B cell (primary cell): Measurements from ENCODE around the gene USP48. TPM values are rescaled to one million over a fixed set of nuclear protein-coding genes. Genes with fewer than 3 reads are reported as not detected.
"Not testable (repeated sequence)": the region's sequence is repeated elsewhere in the genome, so short reads cannot be mapped to it uniquely, and the experiment has no call there.

Experiments
- ATAC-seq: fragments of 200-7000 bp; cut with Tn5 transposase; one replicate; pipeline ENCODE4 v1.10.0; 2021; ENCODE audit warnings: low read depth, mild to moderate bottlenecking, moderate number of reproducible peaks, moderate library complexity
- CTCF ChIA-PET: fragments of 350-600 bp; sonication (Branson Sonifier 250); formaldehyde crosslinking; loops from one replicate; lab custom pipeline; 2021; ENCODE audit warnings: antibody characterized with exemption, inconsistent platforms; lab: Charles Lee
- POLR2A ChIA-PET: fragments of 350-600 bp; sonication (Branson Sonifier 250); formaldehyde crosslinking; loops from one replicate; lab custom pipeline; 2021; ENCODE audit warnings: antibody characterized with exemption; lab: Charles Lee
- DNase-seq: peaks from one replicate; pipeline ENCODE4 v3.0.0; 2013
- H2AFZ ChIP-seq: 2 replicates; pipeline ENCODE4 v1.6.1; 2012; ENCODE audit warnings: mild to moderate bottlenecking, low read depth, low read length; ENCODE audit not compliant: insufficient read depth, poor library complexity, severe bottlenecking
- H3K27ac ChIP-seq, 2 donors: 1 replicate in 1 of 2; 2 replicates in 1 of 2; pipeline ENCODE4 v1.5.1; 2012 to 2013; ENCODE audit warnings: low read length in 2 of 2, mild to moderate bottlenecking in 2 of 2, moderate library complexity in 1 of 2
- H3K27me3 ChIP-seq, 4 experiments: fragments of 200-600 bp in 1 of 4; sonication (generic) in 1 of 4; replicated peaks in 1 of 4; 1 replicate in 2 of 4; 2 replicates in 2 of 4; pipeline versions ENCODE4 v1.6.1 to v1.7.0; 2013 to 2016; ENCODE audit warnings: low read length in 3 of 4, mild to moderate bottlenecking in 2 of 4, mixed read lengths in 1 of 4, moderate library complexity in 1 of 4; ENCODE audit not compliant: insufficient read depth in 4 of 4, control insufficient read depth in 3 of 4; ENCODE audit errors: control extremely low read depth in 1 of 4
- H3K36me3 ChIP-seq, 2 experiments: replicated peaks in 1 of 2; 1 replicate in 1 of 2; 2 replicates in 1 of 2; pipeline versions ENCODE4 v1.6.1 to v1.7.1; 2013; ENCODE audit warnings: low read length in 1 of 2; ENCODE audit not compliant: insufficient read depth in 2 of 2, control insufficient read depth in 1 of 2; ENCODE audit errors: control extremely low read depth in 1 of 2, extremely low read depth in 1 of 2
- H3K4me1 ChIP-seq, 2 donors: fragments of 200-600 bp in 1 of 2; sonication (generic) in 1 of 2; 1 replicate in 1 of 2; 2 replicates in 1 of 2; pipeline versions ENCODE4 v1.5.1 to v1.6.1; 2013 to 2017; ENCODE audit warnings: low read length in 2 of 2; ENCODE audit not compliant: control insufficient read depth in 2 of 2, insufficient read depth in 2 of 2
- H3K4me2 ChIP-seq: replicated peaks from 2 replicates; pipeline ENCODE3; 2012; ENCODE audit warnings: mild to moderate bottlenecking, low read depth, low read length; ENCODE audit not compliant: poor library complexity, severe bottlenecking
- H3K4me3 ChIP-seq, 5 experiments: fragments of 200-600 bp in 1 of 5; sonication (generic) in 1 of 5; 1 replicate in 3 of 5; 2 replicates in 2 of 5; pipeline versions ENCODE4 v1.5.1 to v1.7.0; 2011 to 2016; ENCODE audit warnings: low read length in 4 of 5, mild to moderate bottlenecking in 4 of 5, low read depth in 2 of 5, control low read depth in 1 of 5, moderate library complexity in 1 of 5; ENCODE audit not compliant: insufficient read depth in 1 of 5; ENCODE audit errors: control extremely low read depth in 1 of 5, extremely low read depth in 1 of 5
- H3K79me2 ChIP-seq: fragments of 200-600 bp; sonication (generic); one replicate; pipeline ENCODE4 v1.6.0; 2016; ENCODE audit warnings: low read length; ENCODE audit not compliant: control insufficient read depth, insufficient read depth
- H3K9ac ChIP-seq: fragments of 200-600 bp; sonication (generic); 2 replicates; pipeline ENCODE4 v1.6.1; 2017; ENCODE audit warnings: mild to moderate bottlenecking, low read length, moderate library complexity
- H3K9me3 ChIP-seq, 3 donors: one replicate each; pipeline versions ENCODE4 v1.6.1 to v1.7.1; 2013; ENCODE audit warnings: low read length in 2 of 3; ENCODE audit not compliant: control insufficient read depth in 2 of 3, insufficient read depth in 1 of 3; ENCODE audit errors: control extremely low read depth in 1 of 3
- H4K20me1 ChIP-seq: 2 replicates; pipeline ENCODE4 v1.6.0; 2012; ENCODE audit warnings: mild to moderate bottlenecking, low read length; ENCODE audit not compliant: insufficient read depth, control insufficient read depth, poor library complexity, severe bottlenecking
- H3K27ac Mint-ChIP-seq: one replicate; pipeline ENCODE4 v1.8.0; 2021; ENCODE audit warnings: mixed read lengths
- H3K27me3 Mint-ChIP-seq: one replicate; pipeline ENCODE4 v1.8.0; 2021; ENCODE audit warnings: mixed read lengths
- H3K4me1 Mint-ChIP-seq: one replicate; pipeline ENCODE4 v1.8.0; 2021; ENCODE audit warnings: mixed read lengths
- H3K4me3 Mint-ChIP-seq: one replicate; pipeline ENCODE4 v1.8.0; 2021; ENCODE audit warnings: mixed read lengths
- H3K9me3 Mint-ChIP-seq: one replicate; pipeline ENCODE4 v1.8.0; 2022; ENCODE audit warnings: mixed read lengths; ENCODE audit not compliant: insufficient read depth
- EZH2 ChIP-seq: IDR thresholded peaks from 2 replicates; pipeline ENCODE4 v1.6.1; 2012; ENCODE audit warnings: borderline replicate concordance, low read depth, mild to moderate bottlenecking, moderate library complexity, low read length; ENCODE audit not compliant: insufficient read depth, poor library complexity, severe bottlenecking
- WGBS: methylation state at CpG from one replicate; pipeline ENCODE4 v1.1.5; 2013; ENCODE audit warnings: missing lambda C conversion rate; ENCODE audit not compliant: insufficient coverage; 5-methylcytosine and 5-hydroxymethylcytosine counted together
- intact Hi-C: fragments of 100-400 bp; cut with micrococcal nuclease; formaldehyde crosslinking; loops from one replicate; pipeline ENCODE4 v1.10.0; 2022
- polyA plus RNA-seq: library from polyadenylated mRNA; depleted of rRNA; stranded (reverse); fragments of >200 nt; gene quantifications from 2 replicates; pipeline ENCODE4 v1.2.3, GENCODE V29; 2012
- total RNA-seq, 2 donors: library from RNA; stranded (reverse); fragments of 120-200 nt in 1 of 2; gene quantifications; 1 replicate in 1 of 2; 2 replicates in 1 of 2; pipeline versions ENCODE4 v1.2.3 to v1.2.4, GENCODE V29; 2013 to 2022
- TF ChIP-seq, protein P1 (sequence below): fragments of 200-600 bp; IDR thresholded peaks from one replicate; pipeline ENCODE4 v1.8.0; 2022; ENCODE audit warnings: antibody characterized with exemption, mild to moderate bottlenecking

USP48 gene
- total and polyA plus RNA-seq, 2 donors (not counting 1 experiment from before 2014, with no cell fraction given), result 21.2 to 135 TPM

DNA sequence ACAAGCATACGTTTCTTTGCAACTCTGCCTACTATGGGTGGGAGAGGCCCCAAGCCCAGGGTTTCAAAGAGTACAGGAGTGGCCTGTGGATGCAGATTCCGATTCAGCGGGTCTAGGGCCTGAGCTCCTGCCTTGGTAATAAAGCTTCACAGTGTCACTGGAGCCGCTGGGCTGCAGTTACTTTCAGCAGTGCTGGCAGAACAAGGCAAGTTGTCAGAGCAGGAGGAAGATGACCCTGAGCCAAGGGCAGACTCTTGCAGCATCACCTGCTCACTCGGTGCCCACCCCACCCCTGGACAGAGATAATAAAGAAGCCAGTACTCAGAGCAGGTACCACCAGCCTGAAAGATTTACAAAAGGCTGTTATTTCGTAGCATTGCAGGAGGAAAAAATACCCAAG is 105.8 kb downstream of the USP48 start:
- Mint-ChIP-seq H3K4me3 (no peak overlapping the region), H3K9me3 (no peaks in the 10 kb centered on the region), H3K27ac (no peak overlapping the region), H3K4me1 (peaks cover 12% of the 10 kb centered on the region), H3K27me3 (no peaks in the 10 kb centered on the region)
- ChIA-PET POLR2A (no interaction called here), CTCF (no interaction called here)
- no peaks in the 10 kb centered on the region for H4K20me1 ChIP-seq
- H3K79me2 ChIP-seq, result no peaks in the 10 kb centered on the region
- no peaks in the 10 kb centered on the region for H3K27me3 ChIP-seq
- no peak overlapping the region for H3K27ac ChIP-seq
- 96% methylated on average over 3 of the region's 6 CpGs for WGBS
- H3K9me3 ChIP-seq, result no peaks in the 10 kb centered on the region
- DNase-seq (no peak), ATAC-seq (no peak)
- no peak overlapping the region for H3K4me3 ChIP-seq
- peaks cover 6 to 25% of the 10 kb centered on the region in 2 experiments for H3K36me3 ChIP-seq
- no peaks in the 10 kb centered on the region for H3K4me1 ChIP-seq
- no peak for TF ChIP-seq EZH2
- TF ChIP-seq, protein P1, sequence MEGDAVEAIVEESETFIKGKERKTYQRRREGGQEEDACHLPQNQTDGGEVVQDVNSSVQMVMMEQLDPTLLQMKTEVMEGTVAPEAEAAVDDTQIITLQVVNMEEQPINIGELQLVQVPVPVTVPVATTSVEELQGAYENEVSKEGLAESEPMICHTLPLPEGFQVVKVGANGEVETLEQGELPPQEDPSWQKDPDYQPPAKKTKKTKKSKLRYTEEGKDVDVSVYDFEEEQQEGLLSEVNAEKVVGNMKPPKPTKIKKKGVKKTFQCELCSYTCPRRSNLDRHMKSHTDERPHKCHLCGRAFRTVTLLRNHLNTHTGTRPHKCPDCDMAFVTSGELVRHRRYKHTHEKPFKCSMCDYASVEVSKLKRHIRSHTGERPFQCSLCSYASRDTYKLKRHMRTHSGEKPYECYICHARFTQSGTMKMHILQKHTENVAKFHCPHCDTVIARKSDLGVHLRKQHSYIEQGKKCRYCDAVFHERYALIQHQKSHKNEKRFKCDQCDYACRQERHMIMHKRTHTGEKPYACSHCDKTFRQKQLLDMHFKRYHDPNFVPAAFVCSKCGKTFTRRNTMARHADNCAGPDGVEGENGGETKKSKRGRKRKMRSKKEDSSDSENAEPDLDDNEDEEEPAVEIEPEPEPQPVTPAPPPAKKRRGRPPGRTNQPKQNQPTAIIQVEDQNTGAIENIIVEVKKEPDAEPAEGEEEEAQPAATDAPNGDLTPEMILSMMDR, result no peak
- H2AFZ ChIP-seq, result no peak overlapping the region
- intact Hi-C loops, result no loop called here
- H3K9ac ChIP-seq, result no peak overlapping the region
- H3K4me2 ChIP-seq, result no peak overlapping the region

DNA sequence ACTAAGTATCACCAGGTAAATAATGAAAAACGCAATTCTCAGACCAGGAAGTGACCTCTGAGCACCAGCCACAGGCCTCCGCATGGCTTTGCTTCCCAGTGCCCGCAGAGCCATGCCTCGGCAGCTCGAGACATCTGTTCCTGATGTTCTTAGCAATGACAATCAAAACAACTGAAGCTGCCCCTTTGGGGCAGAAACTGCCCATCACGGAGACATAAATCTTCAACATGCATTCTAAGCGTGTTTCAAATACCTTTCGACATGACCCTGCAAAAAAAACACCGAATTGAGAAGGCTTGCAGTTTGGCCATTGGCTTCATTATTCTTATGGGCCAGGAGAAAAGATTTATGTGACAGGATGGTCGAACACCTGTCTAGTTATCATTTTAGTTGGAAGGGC is 108.0 kb downstream of the USP48 start:
- Histone ChIP-seq H3K4me1 (peaks cover under 1 to 1% of the 10 kb centered on the region in 2 donors), H3K9me3 (no peaks in the 10 kb centered on the region), H3K9ac (no peak overlapping the region), H3K79me2 (no peaks in the 10 kb centered on the region), H4K20me1 (no peaks in the 10 kb centered on the region), H3K27me3 (peaks cover 0 to 2% (median under 1%) of the 10 kb centered on the region in 4 experiments), H3K27ac (no peak overlapping the region), H3K4me2 (no peak overlapping the region), H3K36me3 (peaks cover 3 to 15% of the 10 kb centered on the region in 2 experiments), H3K4me3 (no peak overlapping the region), H2AFZ (no peak overlapping the region)
- no peak for DNase-seq
- Mint-ChIP-seq H3K27me3 (no peaks in the 10 kb centered on the region), H3K4me3 (no peak overlapping the region), H3K27ac (no peak overlapping the region), H3K9me3 (no peaks in the 10 kb centered on the region), H3K4me1 (peaks cover 16% of the 10 kb centered on the region)
- WGBS, result 91% methylated on average over 9 of the region's 10 CpGs
- intact Hi-C loops, result no loop called here
- ChIA-PET CTCF (interaction anchor here (0.5 kb wide), 1 partner anchor 48 kb away, joined by 6 read pairs; no protein-coding TSS in a partner anchor), POLR2A (no interaction called here)
- ATAC-seq, result no peak
- TF ChIP-seq, protein P1, result no peak
- TF ChIP-seq EZH2, result no peak

DNA sequence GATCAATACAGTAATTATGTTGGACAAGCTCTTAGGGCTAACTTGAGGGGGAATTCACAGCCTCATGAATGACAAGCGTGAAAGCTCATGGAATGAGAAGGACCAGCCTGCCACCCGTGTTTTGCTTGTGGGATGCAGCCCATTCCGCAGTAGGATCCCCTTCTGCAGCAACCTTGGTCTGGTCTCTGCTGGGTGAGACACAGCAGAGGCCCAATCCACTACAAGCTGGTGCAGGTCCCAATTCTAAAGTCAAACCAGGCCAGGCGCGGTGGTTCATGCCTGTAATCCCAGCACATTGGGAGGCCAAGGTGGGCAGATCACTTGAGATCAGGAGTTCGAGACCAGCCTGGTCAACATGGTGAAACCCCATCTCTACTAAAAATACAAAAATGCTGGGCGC is 109.1 kb downstream of the USP48 start:
- H3K27me3 Mint-ChIP-seq, H3K27me3 ChIP-seq, H3K4me2 ChIP-seq, intact Hi-C loops, H3K9me3 Mint-ChIP-seq, POLR2A ChIA-PET, H3K79me2 ChIP-seq, DNase-seq, H3K9me3 ChIP-seq, H2AFZ ChIP-seq, H3K36me3 ChIP-seq, H3K9ac ChIP-seq, ATAC-seq, H3K4me3 ChIP-seq, H3K27ac ChIP-seq, H3K4me3 Mint-ChIP-seq, H4K20me1 ChIP-seq, H3K27ac Mint-ChIP-seq: not testable (repeated sequence)
- CTCF ChIA-PET, result interaction anchor here (0.7 to 1.0 kb wide), 2 partner anchors 166 to 418 kb away, joined by 3 read pairs; no protein-coding TSS in a partner anchor
- WGBS, result 94% methylated on average over 7 of the region's 7 CpGs
- H3K4me1 Mint-ChIP-seq, result peaks cover 18% of the 10 kb centered on the region
- peaks cover 9 to 11% of the 10 kb centered on the region in 2 donors for H3K4me1 ChIP-seq
